HG03097 (cell line): ENCODE results near the gene DGKQ.
"Not testable (repeated sequence)": the region's sequence is repeated elsewhere in the genome, so short reads cannot be mapped to it uniquely, and the experiment has no call there.

Experiments used
- ATAC-seq: cut with Tn5 transposase; IDR thresholded peaks from one replicate; pipeline ENCODE4 v1.9.1; 2021; ENCODE audit not compliant: unreplicated experiment, low FRiP score

The DGKQ gene

GRCh38 chr4:952881-953573, 20.3 kb downstream of the DGKQ start:
- no peak for ATAC-seq

GRCh38 chr4:951594-952468, 21.5 kb downstream of the DGKQ start:
- ATAC-seq = no peak

GRCh38 chr4:951186-951585, 22.2 kb downstream of the DGKQ start:
- no peak for ATAC-seq

- no peak for ATAC-seq
Observed at GRCh38 chr4:950136-951020, 23.0 kb downstream of the DGKQ start.

GRCh38 chr4:949656-950055, 23.7 kb downstream of the DGKQ start:
- no peak for ATAC-seq

- no peak for ATAC-seq
Observed at GRCh38 chr4:948936-949300, 24.5 kb downstream of the DGKQ start.

GRCh38 chr4:948101-948935, 25.1 kb downstream of the DGKQ start:
- no peak for ATAC-seq

- no peak for ATAC-seq
Observed at GRCh38 chr4:947491-947971, 25.8 kb downstream of the DGKQ start.

- no peak for ATAC-seq
Observed at GRCh38 chr4:946517-947471, 26.6 kb downstream of the DGKQ start.

GRCh38 chr4:946103-946450, 27.3 kb downstream of the DGKQ start:
- ATAC-seq = no peak

- ATAC-seq = no peak
Observed at GRCh38 chr4:945274-946102, 27.9 kb downstream of the DGKQ start.

GRCh38 chr4:939508-939907, 33.9 kb downstream of the DGKQ start:
- not testable (repeated sequence) for ATAC-seq

GRCh38 chr4:932713-933070, 40.7 kb downstream of the DGKQ start:
- no peak for ATAC-seq

- peak; percentile 86 for ATAC-seq
Observed at GRCh38 chr4:931960-932712, 41.2 kb downstream of the DGKQ start, which contains the start of the genes GAK and TMEM175. GAK (minus strand) TSS chr4:932316; CDS start chr4:932187, 129 bp downstream. TMEM175 (plus strand) TSS chr4:932460; CDS start chr4:947740, 15,280 bp downstream.

- ATAC-seq = peak; percentile 8
Observed at GRCh38 chr4:931194-931959, 42.0 kb downstream of the DGKQ start.

GRCh38 chr4:930827-931193, 42.6 kb downstream of the DGKQ start:
- no peak for ATAC-seq
